HG02870 (cell line): ENCODE results near the gene ITPK1.
"Not testable (repeated sequence)": the region's sequence is repeated elsewhere in the genome, so short reads cannot be mapped to it uniquely, and the experiment has no call there.

Experiments
- ATAC-seq: cut with Tn5 transposase; IDR thresholded peaks from one replicate; pipeline ENCODE4 v1.9.1; 2021; ENCODE audit warnings: mild to moderate bottlenecking, moderate library complexity; ENCODE audit not compliant: unreplicated experiment

ITPK1 gene

GRCh38 chr14:93115821-93116675, at the start of gene ITPK1:
Gene ITPK1 (minus strand): TSS chr14:93115925. CDS start chr14:93115163, 762 bp downstream.
- peak; percentile 42 for ATAC-seq

DNA sequence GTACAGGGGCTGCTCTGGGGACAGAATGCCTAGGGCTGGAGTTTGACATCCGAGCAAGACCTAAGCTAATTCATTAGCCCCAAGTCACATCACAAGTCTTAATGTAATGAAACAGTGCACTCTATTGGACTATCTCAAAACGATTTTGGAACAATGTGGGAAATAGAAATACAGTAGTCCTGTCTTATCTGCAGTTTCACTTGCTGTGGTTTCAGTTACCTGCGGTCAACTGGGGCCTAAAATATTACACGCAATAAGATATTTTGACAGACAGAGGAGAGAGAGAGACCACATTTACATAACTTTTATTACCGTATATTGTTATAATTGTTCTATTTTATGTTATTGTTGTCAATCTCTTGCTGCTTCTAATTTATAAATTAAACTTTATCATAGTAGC, 47.8 kb upstream of the ITPK1 start:
- ATAC-seq = no peak

DNA sequence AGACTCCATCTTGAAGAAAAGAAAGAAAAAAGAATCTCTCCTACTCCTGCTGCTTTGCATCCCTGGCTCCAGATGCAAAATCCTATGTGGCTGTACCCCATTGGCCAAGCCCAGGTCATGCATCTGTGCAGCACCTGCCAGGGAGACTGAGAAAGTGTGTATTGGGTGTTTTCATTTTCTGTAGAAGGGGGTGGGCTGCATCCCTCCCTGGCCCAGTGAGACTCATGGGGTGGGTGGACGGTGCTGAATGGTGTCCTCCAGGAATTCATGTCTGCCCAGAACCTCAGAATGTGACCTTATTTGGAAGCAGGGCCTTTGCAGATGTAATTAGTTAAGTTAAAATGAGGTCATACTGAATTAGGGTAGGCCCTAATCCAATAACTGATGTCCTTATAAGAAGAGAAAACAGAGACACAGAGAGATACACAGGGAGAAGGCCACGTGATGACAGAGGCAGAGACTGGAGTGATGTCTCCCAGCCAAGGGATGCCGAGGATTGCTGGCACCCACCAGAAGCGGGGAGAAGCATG, 45.8 kb upstream of the ITPK1 start:
- no peak for ATAC-seq

DNA sequence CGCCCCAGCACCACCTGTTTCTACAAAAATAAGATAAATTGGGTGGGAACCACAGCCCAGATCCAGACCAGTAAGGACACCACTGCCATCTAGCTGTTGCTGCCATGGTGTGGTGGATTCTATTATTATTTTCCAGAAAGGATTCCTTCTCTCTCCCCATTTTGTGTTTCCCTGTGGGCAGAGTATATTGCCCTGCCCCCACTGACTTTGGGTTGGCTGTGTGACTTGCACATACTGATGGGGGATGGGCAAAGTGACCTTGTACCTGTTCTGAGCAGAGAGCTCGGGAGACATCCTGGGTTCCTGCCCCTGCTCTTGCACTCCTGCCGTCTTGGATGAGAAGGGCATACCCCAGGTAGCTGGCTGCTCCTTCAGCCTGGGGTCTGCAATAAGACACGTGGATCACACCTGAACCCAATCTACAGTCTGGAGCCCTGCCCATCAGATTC, 44.7 kb upstream of the ITPK1 start:
- no peak for ATAC-seq

GRCh38 chr14:93159625-93160352, 44.1 kb upstream of the ITPK1 start:
- not testable (repeated sequence) for ATAC-seq

DNA sequence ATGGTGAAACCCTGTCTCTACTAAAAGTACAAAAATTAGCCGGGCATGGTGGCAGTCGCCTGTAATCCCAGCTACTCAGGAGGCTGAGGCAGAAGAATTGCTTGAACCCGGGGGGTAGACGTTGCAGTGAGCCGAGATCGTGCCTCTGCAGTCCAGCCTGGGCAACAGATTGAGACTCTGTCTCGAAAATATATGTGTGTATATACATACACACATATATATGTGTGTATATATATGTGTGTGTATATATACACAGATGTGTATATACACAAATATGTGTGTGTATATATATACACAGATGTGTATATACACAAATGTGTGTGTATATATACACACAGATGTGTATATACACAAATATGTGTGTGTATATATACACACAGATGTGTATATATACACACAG, 42.6 kb upstream of the ITPK1 start:
- not testable (repeated sequence) for ATAC-seq

GRCh38 chr14:93156693-93157369, 41.1 kb upstream of the ITPK1 start:
- ATAC-seq = no peak

DNA sequence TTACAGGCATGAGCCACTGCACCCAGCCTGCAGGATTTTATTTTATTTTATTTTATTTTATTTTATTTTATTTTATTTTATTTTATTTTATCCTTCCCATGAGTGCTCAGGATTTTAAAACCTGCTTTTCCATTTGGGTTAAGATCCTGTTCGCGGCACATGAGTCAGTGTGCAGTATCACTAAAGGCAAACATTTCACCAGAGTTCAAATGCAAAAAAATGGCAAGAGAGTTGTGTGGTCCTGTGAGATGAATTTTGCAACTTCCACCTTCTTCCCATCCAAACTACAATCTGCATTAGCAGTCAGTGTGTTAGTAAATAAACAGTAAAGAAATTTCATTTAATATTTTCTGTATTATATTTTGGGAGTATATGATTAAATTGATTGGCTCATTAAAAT, 39.9 kb upstream of the ITPK1 start:
- ATAC-seq = no peak

GRCh38 chr14:93153121-93153520, 37.4 kb upstream of the ITPK1 start:
- no peak for ATAC-seq

- no peak for ATAC-seq
These were observed 34.8 kb upstream of the ITPK1 start for GRCh38 chr14:93150227-93151208.

GRCh38 chr14:93148979-93149378, 33.3 kb upstream of the ITPK1 start:
- ATAC-seq = no peak

GRCh38 chr14:93146119-93146518, 30.4 kb upstream of the ITPK1 start:
- ATAC-seq = peak; percentile 88

GRCh38 chr14:93142854-93143652, 27.3 kb upstream of the ITPK1 start:
- no peak for ATAC-seq

DNA sequence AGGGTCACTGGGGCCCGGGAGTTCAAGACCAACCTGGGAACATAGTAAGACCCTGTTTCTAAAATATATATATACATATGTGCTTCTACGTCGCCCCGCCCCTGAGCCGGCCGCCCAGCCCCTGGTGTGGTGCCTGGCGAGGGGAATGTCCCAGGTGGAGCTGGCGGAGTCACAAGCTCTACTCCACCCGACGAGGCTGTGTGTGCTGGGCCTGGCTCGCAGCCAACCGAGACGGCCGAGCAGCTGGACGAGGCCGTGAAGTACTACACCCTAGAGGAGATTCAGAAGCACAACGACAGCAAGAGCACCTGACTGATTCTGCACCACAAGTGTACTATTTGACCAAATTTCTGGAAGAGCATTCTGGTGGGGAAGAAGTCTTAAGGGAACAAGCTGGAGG, 22.1 kb upstream of the ITPK1 start:
- ATAC-seq = no peak

GRCh38 chr14:93136508-93136907, 20.8 kb upstream of the ITPK1 start:
- ATAC-seq = not testable (repeated sequence)

DNA sequence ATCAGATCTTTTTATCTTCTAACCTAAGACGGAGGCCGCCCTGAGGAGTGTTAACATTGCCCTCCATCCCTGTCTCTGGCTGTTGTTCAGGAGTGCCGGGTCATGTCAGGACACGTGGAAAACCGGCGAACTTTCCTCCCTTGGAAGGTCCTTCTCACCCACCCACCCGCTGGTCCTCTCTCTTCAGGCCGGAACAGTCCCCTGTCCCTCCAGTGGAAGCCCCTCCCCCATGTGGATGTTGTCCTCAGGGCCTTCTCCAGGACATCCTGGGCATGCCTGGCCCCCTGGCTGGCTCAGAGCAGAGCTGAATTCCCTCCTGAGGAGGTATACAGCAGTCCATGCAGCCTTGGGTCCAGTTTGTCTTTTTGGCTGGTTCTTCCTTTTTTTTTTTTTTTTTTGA, 20.3 kb upstream of the ITPK1 start:
- no peak for ATAC-seq

- ATAC-seq = no peak
These were observed 19.7 kb upstream of the ITPK1 start for GRCh38 chr14:93135399-93135798.

DNA sequence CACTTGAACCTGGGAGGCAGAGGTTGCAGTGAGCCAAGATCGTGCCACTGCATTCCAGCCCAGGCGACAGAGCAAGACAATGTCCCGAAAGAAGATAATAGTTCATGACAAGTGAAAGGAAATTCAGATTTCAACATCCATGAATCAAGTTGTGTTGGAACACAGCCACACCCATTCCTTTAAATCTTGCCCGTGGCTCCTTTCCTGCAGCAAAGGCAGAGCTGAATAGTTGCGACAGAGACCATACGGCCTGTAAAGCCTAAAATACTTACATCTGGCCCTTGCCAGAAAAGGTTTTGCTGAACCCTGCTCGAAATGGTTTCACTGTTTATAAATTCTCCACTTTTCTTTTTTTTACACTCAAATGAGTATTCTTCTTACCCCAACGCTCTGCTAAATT, 17.7 kb upstream of the ITPK1 start:
- no peak for ATAC-seq

- ATAC-seq = no peak
These were observed 16.8 kb upstream of the ITPK1 start for GRCh38 chr14:93132472-93133065.
